Brain microvascular endothelial cell (primary cell): ENCODE data around the gene CTDP1.

Experiments used
- DNase-seq: peaks from one replicate; pipeline ENCODE4 v3.0.0-alpha.2; 2020
- H3K27ac ChIP-seq: fragments of 250-450 bp; sonication (Bioruptor Pico); 2 replicates; pipeline ENCODE4 v1.5.1; 2020; ENCODE audit warnings: mild to moderate bottlenecking, moderate library complexity
- H3K27me3 ChIP-seq: fragments of 250-450 bp; sonication (Bioruptor Pico); replicated peaks from 2 replicates; pipeline ENCODE4 v1.5.1; 2020; ENCODE audit warnings: mild to moderate bottlenecking
- H3K36me3 ChIP-seq: fragments of 250-450 bp; sonication (Bioruptor Pico); replicated peaks from 2 replicates; pipeline ENCODE4 v1.5.1; 2020; ENCODE audit warnings: mild to moderate bottlenecking
- H3K4me3 ChIP-seq: 2 replicates; pipeline ENCODE4 v1.5.1; 2011; ENCODE audit warnings: low read depth, mild to moderate bottlenecking, control low read depth, low read length, moderate library complexity
- CTCF ChIP-seq: IDR thresholded peaks from 2 replicates; pipeline ENCODE4 v1.5.1; 2011; ENCODE audit warnings: low read depth, mild to moderate bottlenecking, moderate library complexity, low read length, control low read depth, inconsistent platforms; ENCODE audit errors: missing control alignments
- in situ Hi-C: cut with HindIII; loops from 2 replicates; pipeline ENCODE4 v1.10.0; 2017; ENCODE audit warnings: low sequenced_read_pairs, low pct_ligation_motif_present

The CTDP1 gene

GRCh38 chr18:79766308-79766707 is 86.7 kb downstream of the CTDP1 start:
- Histone ChIP-seq H3K27me3 (no peaks in the 10 kb centered on the region), H3K27ac (no peak overlapping the region), H3K36me3 (no peaks in the 10 kb centered on the region), H3K4me3 (no peak overlapping the region)
- DNase-seq = no peak
- no peak for TF ChIP-seq CTCF
- in situ Hi-C loops = no loop called here

- Histone ChIP-seq H3K4me3 (no peak overlapping the region), H3K27me3 (no peaks in the 10 kb centered on the region), H3K36me3 (no peaks in the 10 kb centered on the region), H3K27ac (no peak overlapping the region)
- DNase-seq = no peak
- no peak for TF ChIP-seq CTCF
- in situ Hi-C loops = no loop called here
Measured at GRCh38 chr18:79768745-79769144, 89.1 kb downstream of the CTDP1 start.

GRCh38 chr18:79769698-79770500 is 90.3 kb downstream of the CTDP1 start:
- no peak for DNase-seq
- Histone ChIP-seq H3K27ac (no peak overlapping the region), H3K27me3 (no peaks in the 10 kb centered on the region), H3K4me3 (no peak overlapping the region), H3K36me3 (no peaks in the 10 kb centered on the region)
- no peak for TF ChIP-seq CTCF
- in situ Hi-C loops = no loop called here

- in situ Hi-C loops = no loop called here
- TF ChIP-seq CTCF = no peak
- H3K4me3 ChIP-seq = no peak overlapping the region
- no peaks in the 10 kb centered on the region for H3K36me3 ChIP-seq
- H3K27me3 ChIP-seq = no peaks in the 10 kb centered on the region
- DNase-seq = no peak
- H3K27ac ChIP-seq = no peak overlapping the region
Measured at GRCh38 chr18:79770501-79770815, 90.9 kb downstream of the CTDP1 start.

- no peak for TF ChIP-seq CTCF
- Histone ChIP-seq H3K27ac (no peak overlapping the region), H3K4me3 (no peak overlapping the region), H3K27me3 (no peaks in the 10 kb centered on the region), H3K36me3 (no peaks in the 10 kb centered on the region)
- in situ Hi-C loops = no loop called here
- DNase-seq = no peak
Measured at GRCh38 chr18:79770826-79771225, 91.2 kb downstream of the CTDP1 start.
